Measurements from ENCODE around the gene GPR160. TPM values are rescaled to one million over a fixed set of nuclear protein-coding genes. Genes with fewer than 3 reads are reported as not detected.

GPR160 gene
- total and polyA plus RNA-seq, 9 of the 15 experiments (the other 6 are each of a cell fraction or from before 2014, with no cell fraction given) = 1.3 to 10.5 (median 8.3) TPM

DNA sequence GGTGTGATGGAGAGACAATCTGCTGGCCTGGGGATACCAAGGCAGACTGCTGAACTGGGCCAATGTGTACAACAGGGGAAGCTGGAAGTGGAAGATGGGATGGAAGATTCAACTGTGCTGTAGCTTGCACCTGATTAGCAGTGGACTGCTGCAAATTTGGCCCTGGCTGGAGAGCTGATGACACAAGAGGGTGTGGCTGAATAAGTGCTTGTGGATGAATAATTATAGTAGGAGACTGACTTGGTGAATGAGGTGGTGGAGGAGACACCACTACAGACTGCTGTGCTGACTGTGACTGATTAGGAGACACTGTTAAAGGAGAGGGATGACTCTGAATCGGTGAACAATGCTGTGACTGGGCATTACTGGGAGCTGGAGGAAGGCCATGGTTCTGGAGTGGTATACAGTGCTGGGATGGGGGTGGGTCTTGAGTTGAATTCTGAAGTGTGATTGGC lies 91.2 kb downstream of the GPR160 start (continued):
- TF ChIP-seq TOE1 (IDR thresholded peaks at IDR 0.05; ENCODE audit: borderline replicate concordance) = no peak
- no peak for TF ChIP-seq TOE1 (CRISPR knock-in tag; IDR thresholded peaks at IDR 0.05; ENCODE audit: borderline replicate concordance, low read depth)
- peak; percentile 83 for TF ChIP-seq MEIS2 (IDR thresholded peaks at IDR 0.05; ENCODE audit: partially characterized antibody)
- 0 out of 2 replicates have a peak, but pooled peaks have one; percentile 54 for TF ChIP-seq ZNF589 (CRISPR knock-in tag; IDR thresholded peaks at IDR 0.05; ENCODE audit: low read depth)
- TF ChIP-seq, protein P1, sequence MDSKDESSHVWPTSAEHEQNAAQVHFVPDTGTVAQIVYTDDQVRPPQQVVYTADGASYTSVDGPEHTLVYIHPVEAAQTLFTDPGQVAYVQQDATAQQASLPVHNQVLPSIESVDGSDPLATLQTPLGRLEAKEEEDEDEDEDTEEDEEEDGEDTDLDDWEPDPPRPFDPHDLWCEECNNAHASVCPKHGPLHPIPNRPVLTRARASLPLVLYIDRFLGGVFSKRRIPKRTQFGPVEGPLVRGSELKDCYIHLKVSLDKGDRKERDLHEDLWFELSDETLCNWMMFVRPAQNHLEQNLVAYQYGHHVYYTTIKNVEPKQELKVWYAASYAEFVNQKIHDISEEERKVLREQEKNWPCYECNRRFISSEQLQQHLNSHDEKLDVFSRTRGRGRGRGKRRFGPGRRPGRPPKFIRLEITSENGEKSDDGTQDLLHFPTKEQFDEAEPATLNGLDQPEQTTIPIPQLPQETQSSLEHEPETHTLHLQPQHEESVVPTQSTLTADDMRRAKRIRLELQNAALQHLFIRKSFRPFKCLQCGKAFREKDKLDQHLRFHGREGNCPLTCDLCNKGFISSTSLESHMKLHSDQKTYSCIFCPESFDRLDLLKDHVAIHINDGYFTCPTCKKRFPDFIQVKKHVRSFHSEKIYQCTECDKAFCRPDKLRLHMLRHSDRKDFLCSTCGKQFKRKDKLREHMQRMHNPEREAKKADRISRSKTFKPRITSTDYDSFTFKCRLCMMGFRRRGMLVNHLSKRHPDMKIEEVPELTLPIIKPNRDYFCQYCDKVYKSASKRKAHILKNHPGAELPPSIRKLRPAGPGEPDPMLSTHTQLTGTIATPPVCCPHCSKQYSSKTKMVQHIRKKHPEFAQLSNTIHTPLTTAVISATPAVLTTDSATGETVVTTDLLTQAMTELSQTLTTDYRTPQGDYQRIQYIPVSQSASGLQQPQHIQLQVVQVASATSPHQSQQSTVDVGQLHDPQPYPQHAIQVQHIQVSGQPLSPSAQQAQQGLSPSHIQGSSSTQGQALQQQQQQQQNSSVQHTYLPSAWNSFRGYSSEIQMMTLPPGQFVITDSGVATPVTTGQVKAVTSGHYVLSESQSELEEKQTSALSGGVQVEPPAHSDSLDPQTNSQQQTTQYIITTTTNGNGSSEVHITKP (IDR thresholded peaks at IDR 0.05; ENCODE audit: partially characterized antibody) = no peak
- no peak for TF ChIP-seq KDM4B (IDR thresholded peaks at IDR 0.05; ENCODE audit: borderline replicate concordance in 2 of 2, low read depth in 1 of 2)
- TF ChIP-seq ZSCAN32 (CRISPR knock-in tag; IDR thresholded peaks at IDR 0.05) = no peak
- no peak for TF ChIP-seq ZNF778 (CRISPR knock-in tag; IDR thresholded peaks at IDR 0.05)
- no peak for TF ChIP-seq BHLHE40 (IDR thresholded peaks at IDR 0.05; ENCODE audit: low read length)
- TF ChIP-seq TRIM24 (IDR thresholded peaks at IDR 0.05) = no peak
- TF ChIP-seq PHF8 (IDR thresholded peaks at IDR 0.05; ENCODE audit: borderline replicate concordance, low read length) = no peak
- TF ChIP-seq, protein P2, sequence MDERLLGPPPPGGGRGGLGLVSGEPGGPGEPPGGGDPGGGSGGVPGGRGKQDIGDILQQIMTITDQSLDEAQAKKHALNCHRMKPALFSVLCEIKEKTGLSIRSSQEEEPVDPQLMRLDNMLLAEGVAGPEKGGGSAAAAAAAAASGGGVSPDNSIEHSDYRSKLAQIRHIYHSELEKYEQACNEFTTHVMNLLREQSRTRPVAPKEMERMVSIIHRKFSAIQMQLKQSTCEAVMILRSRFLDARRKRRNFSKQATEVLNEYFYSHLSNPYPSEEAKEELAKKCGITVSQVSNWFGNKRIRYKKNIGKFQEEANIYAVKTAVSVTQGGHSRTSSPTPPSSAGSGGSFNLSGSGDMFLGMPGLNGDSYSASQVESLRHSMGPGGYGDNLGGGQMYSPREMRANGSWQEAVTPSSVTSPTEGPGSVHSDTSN (CRISPR knock-in tag; IDR thresholded peaks at IDR 0.05; ENCODE audit: low read depth) = no peak
- TF ChIP-seq, protein P2 (tag; conservative IDR thresholded peaks at IDR 0.05; ENCODE audit: low read depth) = peak; percentile 87
- TF ChIP-seq ZNF175 (CRISPR knock-in tag; IDR thresholded peaks at IDR 0.05; ENCODE audit: low read depth) = 0 out of 2 replicates have a peak, but pooled peaks have one; percentile 44
- no peak for TF ChIP-seq ZKSCAN3 (CRISPR knock-in tag; IDR thresholded peaks at IDR 0.05)
- TF ChIP-seq, protein P3, sequence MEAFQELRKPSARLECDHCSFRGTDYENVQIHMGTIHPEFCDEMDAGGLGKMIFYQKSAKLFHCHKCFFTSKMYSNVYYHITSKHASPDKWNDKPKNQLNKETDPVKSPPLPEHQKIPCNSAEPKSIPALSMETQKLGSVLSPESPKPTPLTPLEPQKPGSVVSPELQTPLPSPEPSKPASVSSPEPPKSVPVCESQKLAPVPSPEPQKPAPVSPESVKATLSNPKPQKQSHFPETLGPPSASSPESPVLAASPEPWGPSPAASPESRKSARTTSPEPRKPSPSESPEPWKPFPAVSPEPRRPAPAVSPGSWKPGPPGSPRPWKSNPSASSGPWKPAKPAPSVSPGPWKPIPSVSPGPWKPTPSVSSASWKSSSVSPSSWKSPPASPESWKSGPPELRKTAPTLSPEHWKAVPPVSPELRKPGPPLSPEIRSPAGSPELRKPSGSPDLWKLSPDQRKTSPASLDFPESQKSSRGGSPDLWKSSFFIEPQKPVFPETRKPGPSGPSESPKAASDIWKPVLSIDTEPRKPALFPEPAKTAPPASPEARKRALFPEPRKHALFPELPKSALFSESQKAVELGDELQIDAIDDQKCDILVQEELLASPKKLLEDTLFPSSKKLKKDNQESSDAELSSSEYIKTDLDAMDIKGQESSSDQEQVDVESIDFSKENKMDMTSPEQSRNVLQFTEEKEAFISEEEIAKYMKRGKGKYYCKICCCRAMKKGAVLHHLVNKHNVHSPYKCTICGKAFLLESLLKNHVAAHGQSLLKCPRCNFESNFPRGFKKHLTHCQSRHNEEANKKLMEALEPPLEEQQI (IDR thresholded peaks at IDR 0.05) = no peak

All from K562 (cell line).